Suprapubic skin (tissue), 4 donors: ENCODE data around the gene ARSG. TPM values are rescaled to one million over a fixed set of nuclear protein-coding genes. Genes with fewer than 3 reads are reported as not detected.

Source experiments
- DNase-seq, 2 donors: peaks; one replicate each; pipeline ENCODE4 v3.0.0-alpha.2; 2019; ENCODE audit warnings: low spot score in 2 of 2
- H3K27ac ChIP-seq: fragments of 200-600 bp; sonication (generic); one replicate; pipeline ENCODE4 v1.5.1; 2019
- H3K27me3 ChIP-seq: fragments of 200-600 bp; sonication (generic); one replicate; pipeline ENCODE4 v1.5.1; 2019
- H3K36me3 ChIP-seq: fragments of 200-600 bp; sonication (generic); one replicate; pipeline ENCODE4 v1.5.1; 2019
- H3K4me1 ChIP-seq: fragments of 200-600 bp; sonication (generic); one replicate; pipeline ENCODE4 v1.5.1; 2019
- H3K4me3 ChIP-seq: fragments of 200-600 bp; sonication (generic); one replicate; pipeline ENCODE4 v1.5.1; 2019; ENCODE audit warnings: mild to moderate bottlenecking
- H3K9me3 ChIP-seq: fragments of 200-600 bp; sonication (generic); one replicate; pipeline ENCODE4 v1.5.1; 2019
- EP300 ChIP-seq: sonication (generic); formaldehyde crosslinking; IDR thresholded peaks from one replicate; pipeline ENCODE4 v1.6.1; 2017; ENCODE audit warnings: antibody characterized with exemption
- POLR2A ChIP-seq, 2 donors: fragments of 450-650 bp; IDR thresholded peaks; one replicate each; pipeline ENCODE4 v1.6.1; 2017; ENCODE audit warnings: antibody characterized with exemption in 2 of 2, mild to moderate bottlenecking in 2 of 2, moderate library complexity in 2 of 2
- POLR2AphosphoS5 ChIP-seq, 3 donors: sonication (generic); formaldehyde crosslinking; IDR thresholded peaks; one replicate each; pipeline ENCODE4 v1.6.1; 2017; ENCODE audit warnings: antibody characterized with exemption in 3 of 3
- WGBS: methylation state at CpG from one replicate; pipeline ENCODE4 v1.1.5; 2018; 5-methylcytosine and 5-hydroxymethylcytosine counted together
- total RNA-seq, 4 donors: library from RNA; depleted of rRNA; stranded (reverse); fragments of >200 nt; gene quantifications; one replicate each; pipeline ENCODE4 v1.1.0, GENCODE V29; 2016
- TF ChIP-seq, protein P1 (sequence below), 2 donors: fragments of 200-600 bp in 1 of 2; fragments of 450-650 bp in 1 of 2; sonication (generic) in 1 of 2; IDR thresholded peaks; one replicate each; pipeline ENCODE4 v1.5.1; 2016 to 2019; ENCODE audit warnings: antibody characterized with exemption in 2 of 2, mild to moderate bottlenecking in 1 of 2, moderate library complexity in 1 of 2

The ARSG gene
- total RNA-seq, 4 donors from 2014 or later = 7.7 to 12.7 (median 10.7) TPM

DNA sequence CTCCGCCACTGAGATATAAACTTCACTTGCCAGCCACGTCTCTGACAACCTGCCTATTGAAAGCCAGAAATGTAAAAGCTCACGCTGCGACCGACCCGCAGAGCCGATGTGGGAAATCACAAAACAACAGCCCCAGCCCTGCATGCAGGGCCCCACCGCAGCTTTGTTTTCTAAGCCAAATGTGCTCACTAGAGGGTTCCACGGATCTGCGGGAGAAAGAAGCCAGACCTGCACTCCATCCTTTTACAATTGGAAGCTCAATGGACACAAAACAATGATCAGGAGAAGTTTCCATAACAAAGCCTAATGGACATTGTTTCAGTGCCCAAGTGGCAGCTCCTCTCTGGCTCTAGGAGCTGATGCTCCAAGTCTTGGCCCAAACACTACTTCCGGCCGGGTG lies 132.9 kb downstream of the ARSG start:
- 82% methylated on average over 12 of the region's 12 CpGs for WGBS
- peaks cover 92% of the 10 kb centered on the region for H3K36me3 ChIP-seq

DNA sequence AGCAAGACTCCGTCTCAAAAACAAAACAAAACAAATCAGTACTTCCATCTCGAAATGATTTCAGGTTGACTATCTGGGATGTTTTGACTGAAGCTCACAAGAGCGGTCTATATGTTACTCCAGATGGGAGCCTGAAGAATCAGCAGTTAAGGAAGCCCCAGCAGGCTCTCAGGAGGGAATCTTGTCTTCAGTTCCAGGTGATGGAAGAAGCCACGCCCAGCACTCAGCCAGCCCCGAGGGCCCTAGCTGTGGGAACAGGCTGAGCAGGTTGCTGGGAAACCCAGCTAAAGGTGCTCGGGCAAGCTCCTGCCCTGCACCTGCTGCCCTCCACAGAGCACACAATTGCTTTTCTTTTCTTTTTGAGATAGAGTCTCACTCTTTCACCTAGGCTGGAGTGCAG lies 133.6 kb downstream of the ARSG start:
- H3K36me3 ChIP-seq = peaks cover 93% of the 10 kb centered on the region
- no peaks in the 10 kb centered on the region for H3K9me3 ChIP-seq
- DNase-seq = peak in 1 of 2 donors; percentile 35
- 56% methylated on average over 6 of the region's 6 CpGs for WGBS
- TF ChIP-seq, protein P1, sequence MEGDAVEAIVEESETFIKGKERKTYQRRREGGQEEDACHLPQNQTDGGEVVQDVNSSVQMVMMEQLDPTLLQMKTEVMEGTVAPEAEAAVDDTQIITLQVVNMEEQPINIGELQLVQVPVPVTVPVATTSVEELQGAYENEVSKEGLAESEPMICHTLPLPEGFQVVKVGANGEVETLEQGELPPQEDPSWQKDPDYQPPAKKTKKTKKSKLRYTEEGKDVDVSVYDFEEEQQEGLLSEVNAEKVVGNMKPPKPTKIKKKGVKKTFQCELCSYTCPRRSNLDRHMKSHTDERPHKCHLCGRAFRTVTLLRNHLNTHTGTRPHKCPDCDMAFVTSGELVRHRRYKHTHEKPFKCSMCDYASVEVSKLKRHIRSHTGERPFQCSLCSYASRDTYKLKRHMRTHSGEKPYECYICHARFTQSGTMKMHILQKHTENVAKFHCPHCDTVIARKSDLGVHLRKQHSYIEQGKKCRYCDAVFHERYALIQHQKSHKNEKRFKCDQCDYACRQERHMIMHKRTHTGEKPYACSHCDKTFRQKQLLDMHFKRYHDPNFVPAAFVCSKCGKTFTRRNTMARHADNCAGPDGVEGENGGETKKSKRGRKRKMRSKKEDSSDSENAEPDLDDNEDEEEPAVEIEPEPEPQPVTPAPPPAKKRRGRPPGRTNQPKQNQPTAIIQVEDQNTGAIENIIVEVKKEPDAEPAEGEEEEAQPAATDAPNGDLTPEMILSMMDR (IDR thresholded peaks at IDR 0.05) = no peak
- TF ChIP-seq EP300 (no peak), POLR2A (IDR thresholded peaks at IDR 0.05) (no peak), POLR2AphosphoS5 (IDR thresholded peaks at IDR 0.05) (no peak)
- no peaks in the 10 kb centered on the region for H3K27me3 ChIP-seq
- no peaks in the 10 kb centered on the region for H3K4me1 ChIP-seq
- H3K4me3 ChIP-seq = no peak overlapping the region
- H3K27ac ChIP-seq = no peak overlapping the region

More for the DNA sequence above, 132.9 kb downstream of the ARSG start:
- no peaks in the 10 kb centered on the region for H3K9me3 ChIP-seq
- H3K27ac ChIP-seq = no peak overlapping the region
- no peak for TF ChIP-seq POLR2A (IDR thresholded peaks at IDR 0.05)
- TF ChIP-seq EP300 = no peak
- TF ChIP-seq, protein P1 (IDR thresholded peaks at IDR 0.05) = no peak
- TF ChIP-seq POLR2AphosphoS5 (IDR thresholded peaks at IDR 0.05) = no peak
- peak in 1 of 2 donors; percentile 39 for DNase-seq
- H3K4me1 ChIP-seq = no peaks in the 10 kb centered on the region
- no peaks in the 10 kb centered on the region for H3K27me3 ChIP-seq
- H3K4me3 ChIP-seq = no peak overlapping the region

DNA sequence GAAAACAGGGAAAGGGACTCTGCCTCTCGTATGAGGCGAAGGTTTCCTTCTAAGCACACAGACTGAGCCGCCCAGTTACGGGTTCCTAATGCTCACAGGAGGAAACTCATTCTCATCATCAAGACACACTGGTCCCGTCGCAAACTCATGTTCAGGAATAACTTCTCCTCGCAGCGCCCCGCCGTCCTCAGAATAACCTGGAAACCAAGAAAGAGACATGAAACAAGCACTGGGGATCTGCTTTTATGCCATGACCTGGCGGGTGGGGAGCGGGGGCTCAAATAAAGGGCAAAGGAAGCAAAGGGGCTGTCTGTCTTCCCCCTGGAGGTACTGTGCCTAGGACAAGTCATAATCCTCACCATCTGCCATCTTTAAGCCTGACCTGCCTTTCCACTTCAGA lies 134.7 kb downstream of the ARSG start:
- no peaks in the 10 kb centered on the region for H3K4me1 ChIP-seq
- H3K27me3 ChIP-seq = no peaks in the 10 kb centered on the region
- no peak for TF ChIP-seq POLR2A (IDR thresholded peaks at IDR 0.05)
- TF ChIP-seq POLR2AphosphoS5 (IDR thresholded peaks at IDR 0.05) = no peak
- TF ChIP-seq EP300 = no peak
- TF ChIP-seq, protein P1 (IDR thresholded peaks at IDR 0.05) = no peak
- H3K27ac ChIP-seq = no peak overlapping the region
- DNase-seq = peak in 1 of 2 donors; percentile 52
- peaks cover 93% of the 10 kb centered on the region for H3K36me3 ChIP-seq
- no peak overlapping the region for H3K4me3 ChIP-seq
- WGBS = 95% methylated on average over 12 of the region's 12 CpGs
- no peaks in the 10 kb centered on the region for H3K9me3 ChIP-seq

DNA sequence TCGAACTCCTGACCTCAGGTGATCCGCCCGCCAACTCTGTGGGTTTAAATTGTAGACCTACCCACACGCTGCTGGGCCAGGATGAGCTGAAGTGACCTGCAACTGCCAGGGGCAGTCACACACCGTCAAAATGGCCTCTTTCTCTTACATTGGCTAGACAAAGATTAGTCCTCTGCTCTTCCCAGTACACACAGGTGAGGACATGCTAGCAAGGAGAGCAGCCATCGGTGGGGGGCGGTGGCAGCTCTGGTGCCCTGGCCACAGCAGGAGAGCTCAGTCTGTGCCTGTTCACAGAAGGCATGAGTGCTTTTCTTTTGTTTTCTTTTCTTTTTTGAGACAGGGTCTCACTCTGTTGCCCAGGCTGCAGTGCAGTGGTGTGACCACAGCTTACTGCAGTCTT lies 136.3 kb downstream of the ARSG start:
- WGBS = 94% methylated on average over 7 of the region's 7 CpGs
- Histone ChIP-seq H3K27me3 (no peaks in the 10 kb centered on the region), H3K9me3 (no peaks in the 10 kb centered on the region), H3K27ac (no peak overlapping the region), H3K36me3 (peaks cover 94% of the 10 kb centered on the region), H3K4me3 (no peak overlapping the region), H3K4me1 (no peaks in the 10 kb centered on the region)
- DNase-seq = peak in 1 of 2 donors; percentile 35
- TF ChIP-seq, protein P1 (IDR thresholded peaks at IDR 0.05) = no peak
- no peak for TF ChIP-seq POLR2AphosphoS5 (IDR thresholded peaks at IDR 0.05)
- no peak for TF ChIP-seq EP300

DNA sequence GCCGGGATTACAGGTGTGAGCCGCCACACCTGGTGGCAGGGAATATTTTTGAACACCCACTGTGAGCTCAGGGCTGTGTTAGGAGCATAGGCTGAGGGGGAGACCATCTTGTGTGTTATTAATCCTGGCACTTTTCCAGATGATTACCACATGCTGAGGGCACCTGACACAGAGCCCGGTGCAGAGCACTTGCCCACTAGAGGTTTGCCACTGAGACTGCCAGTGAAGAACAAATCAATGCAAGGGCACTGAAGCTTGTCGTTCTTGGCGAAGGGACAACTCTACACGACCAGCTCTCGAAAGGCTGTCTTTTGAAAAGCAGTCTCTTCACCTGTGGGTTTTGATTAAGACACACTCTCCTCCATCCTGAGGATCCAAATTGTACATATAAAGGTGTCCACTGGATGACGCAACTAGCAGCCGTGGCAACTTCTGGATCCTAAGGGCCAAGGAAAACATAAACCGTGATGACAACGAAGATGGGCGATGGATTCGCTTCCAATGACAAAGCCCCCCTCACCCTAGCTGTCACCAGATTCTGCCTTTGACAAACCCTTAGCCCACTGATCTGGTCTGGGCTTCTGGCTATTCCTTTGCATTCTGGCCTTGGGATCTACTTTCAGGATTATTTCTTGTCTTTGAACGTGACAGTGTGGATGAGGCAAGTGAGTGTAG lies 137.3 kb downstream of the ARSG start:
- H3K9me3 ChIP-seq = no peaks in the 10 kb centered on the region
- DNase-seq = peak; percentile 47 to 49
- peaks cover 94% of the 10 kb centered on the region for H3K36me3 ChIP-seq
- H3K4me3 ChIP-seq = no peak overlapping the region
- TF ChIP-seq POLR2A (IDR thresholded peaks at IDR 0.05) = no peak
- TF ChIP-seq EP300 = no peak
- no peak for TF ChIP-seq POLR2AphosphoS5 (IDR thresholded peaks at IDR 0.05)
- no peak overlapping the region for H3K27ac ChIP-seq
- WGBS = 89% methylated on average over 14 of the region's 14 CpGs
- H3K4me1 ChIP-seq = no peaks in the 10 kb centered on the region
- no peaks in the 10 kb centered on the region for H3K27me3 ChIP-seq
